Hematopoietic multipotent progenitor cell treated with erythropoietin and hydrocortisone succinate and interleukin-3 and kit ligand, for 8 days (in vitro differentiated cells): ENCODE results near the gene MAN1A1.

Source experiments
- DNase-seq: peaks from one replicate; pipeline ENCODE4 v3.0.0-alpha.2; 2015

Gene MAN1A1

GRCh38 chr6:119133400-119133799, 216.2 kb downstream of the MAN1A1 start:
- no peak for DNase-seq

GRCh38 chr6:119132261-119132981, 217.1 kb downstream of the MAN1A1 start:
- DNase-seq, result peak; percentile 38

GRCh38 chr6:119129968-119130484, 219.5 kb downstream of the MAN1A1 start:
- DNase-seq, result no peak

- peak; percentile 84 for DNase-seq
Observed at GRCh38 chr6:119129148-119129967, 220.2 kb downstream of the MAN1A1 start.

GRCh38 chr6:119128252-119128912, 221.2 kb downstream of the MAN1A1 start:
- no peak for DNase-seq

- DNase-seq, result no peak
Observed at GRCh38 chr6:119127627-119128026, 221.9 kb downstream of the MAN1A1 start.
